Erythroblast (primary cell): ENCODE results near the gene EPHB2.

Source experiments
- DNase-seq, 2 experiments: peaks; one replicate each; lab custom pipeline; 2025; lab: John Stamatoyannopoulos, UW
- GATA1 ChIP-seq: IDR thresholded peaks from 2 replicates; pipeline ENCODE4 v1.6.1; 2011; ENCODE audit warnings: low read depth, mild to moderate bottlenecking, control low read depth, low read length, moderate library complexity
- POLR2A ChIP-seq: IDR thresholded peaks from 2 replicates; pipeline ENCODE4 v1.6.1; 2011; ENCODE audit warnings: mild to moderate bottlenecking, low read length

The EPHB2 gene

GRCh38 chr1:22854688-22855565 is 144.3 kb downstream of the EPHB2 start:
- no peak for DNase-seq
- TF ChIP-seq POLR2A (no peak), GATA1 (no peak)

GRCh38 chr1:22855668-22856606 is 145.3 kb downstream of the EPHB2 start:
- no peak for DNase-seq
- TF ChIP-seq POLR2A (no peak), GATA1 (no peak)

GRCh38 chr1:22857661-22858060 is 147.0 kb downstream of the EPHB2 start:
- no peak for TF ChIP-seq GATA1
- TF ChIP-seq POLR2A: no peak
- no peak for DNase-seq

- TF ChIP-seq GATA1 (no peak), POLR2A (no peak)
- DNase-seq: no peak
Measured at GRCh38 chr1:22860414-22860800, 149.8 kb downstream of the EPHB2 start.

GRCh38 chr1:22860883-22861385 is 150.3 kb downstream of the EPHB2 start:
- DNase-seq: no peak
- TF ChIP-seq POLR2A (no peak), GATA1 (no peak)

GRCh38 chr1:22861764-22862440 is 151.3 kb downstream of the EPHB2 start:
- peak; percentile 10 to 19 for DNase-seq

GRCh38 chr1:22862752-22863151 is 152.1 kb downstream of the EPHB2 start:
- DNase-seq: no peak
- no peak for TF ChIP-seq GATA1
- TF ChIP-seq POLR2A: no peak

More at GRCh38 chr1:22861764-22862440, 151.3 kb downstream of the EPHB2 start:
- TF ChIP-seq POLR2A (no peak), GATA1 (no peak)

GRCh38 chr1:22863766-22864165 is 153.1 kb downstream of the EPHB2 start:
- no peak for DNase-seq
- TF ChIP-seq POLR2A (no peak), GATA1 (no peak)

- no peak for DNase-seq
- no peak for TF ChIP-seq POLR2A
- TF ChIP-seq GATA1: no peak
Measured at GRCh38 chr1:22864886-22865285, 154.2 kb downstream of the EPHB2 start.

- DNase-seq: no peak
- no peak for TF ChIP-seq GATA1
Measured at GRCh38 chr1:22865736-22866135, 155.1 kb downstream of the EPHB2 start.

- no peak for TF ChIP-seq POLR2A
- TF ChIP-seq GATA1: no peak
Measured at GRCh38 chr1:22866868-22867267, 156.2 kb downstream of the EPHB2 start.

GRCh38 chr1:22868331-22868730 is 157.7 kb downstream of the EPHB2 start:
- TF ChIP-seq POLR2A: no peak
- no peak for TF ChIP-seq GATA1
- DNase-seq: no peak

More at GRCh38 chr1:22866868-22867267, 156.2 kb downstream of the EPHB2 start:
- no peak for DNase-seq

- no peak for DNase-seq
- TF ChIP-seq GATA1 (no peak), POLR2A (no peak)
Measured at GRCh38 chr1:22869325-22869724, 158.7 kb downstream of the EPHB2 start.
